DND-41 (cell line): ENCODE results near the gene RHCG.

Source experiments
- ATAC-seq: fragments of 200-7000 bp; cut with Tn5 transposase; 3 replicates; pipeline ENCODE4 v1.9.1; 2021; ENCODE audit warnings: low read depth; ENCODE audit not compliant: insufficient read depth
- DNase-seq: peaks from one replicate; pipeline ENCODE4 v3.0.0-alpha.2; 2020
- H2AFZ ChIP-seq: 2 replicates; pipeline ENCODE4 v1.6.0; 2012; ENCODE audit warnings: low read depth, low read length
- H3K27ac ChIP-seq: 2 replicates; pipeline ENCODE4 v1.5.1; 2012; ENCODE audit warnings: low read length, inconsistent platforms
- H3K27me3 ChIP-seq: fragments of 200-600 bp; sonication (generic); 2 replicates; pipeline ENCODE4 v1.6.0; 2012; ENCODE audit warnings: low read length, mild to moderate bottlenecking, inconsistent platforms; ENCODE audit not compliant: insufficient read depth, poor library complexity
- H3K36me3 ChIP-seq: 2 replicates; pipeline ENCODE4 v1.5.1; 2012; ENCODE audit warnings: low read length, inconsistent platforms; ENCODE audit not compliant: insufficient read depth
- H3K4me1 ChIP-seq: 2 replicates; pipeline ENCODE4 v1.5.1; 2012; ENCODE audit warnings: mild to moderate bottlenecking, low read length; ENCODE audit not compliant: insufficient read depth
- H3K4me2 ChIP-seq: 2 replicates; pipeline ENCODE4 v1.6.0; 2012; ENCODE audit warnings: mild to moderate bottlenecking, moderate library complexity, low read length, inconsistent platforms; ENCODE audit not compliant: insufficient read depth
- H3K4me3 ChIP-seq, 2 experiments: fragments of 200-600 bp in 1 of 2; shearing (Covaris generic) in 1 of 2; 2 replicates each; pipeline ENCODE4 v1.5.1; 2012 to 2016; ENCODE audit warnings: inconsistent platforms in 2 of 2, low read length in 2 of 2, mild to moderate bottlenecking in 2 of 2, low read depth in 1 of 2, moderate library complexity in 1 of 2
- H3K79me2 ChIP-seq: 2 replicates; pipeline ENCODE4 v1.6.0; 2012; ENCODE audit warnings: low read length, inconsistent platforms; ENCODE audit not compliant: insufficient read depth
- H3K9ac ChIP-seq: 2 replicates; pipeline ENCODE4 v1.6.0; 2012; ENCODE audit warnings: low read depth, mild to moderate bottlenecking, inconsistent platforms, low read length, moderate library complexity
- H3K9me3 ChIP-seq: 2 replicates; pipeline ENCODE4 v1.5.1; 2012; ENCODE audit warnings: low read length, moderate library complexity, mild to moderate bottlenecking, inconsistent platforms; ENCODE audit not compliant: insufficient read depth, severe bottlenecking
- H4K20me1 ChIP-seq: 2 replicates; pipeline ENCODE4 v1.6.0; 2012; ENCODE audit warnings: low read length; ENCODE audit not compliant: insufficient read depth
- EZH2 ChIP-seq: IDR thresholded peaks from 3 replicates; pipeline ENCODE4 v1.6.1; 2012; ENCODE audit warnings: borderline replicate concordance, low read depth, mild to moderate bottlenecking, moderate library complexity, low read length, inconsistent platforms; ENCODE audit not compliant: severe bottlenecking
- TF ChIP-seq, protein P1 (sequence below): IDR thresholded peaks from 2 replicates; pipeline ENCODE4 v1.5.1; 2012; ENCODE audit warnings: borderline replicate concordance, low read length, moderate library complexity, mild to moderate bottlenecking; ENCODE audit not compliant: poor library complexity, severe bottlenecking; ENCODE audit errors: extremely low read depth

RHCG gene

GRCh38 chr15:89490081-89490813, 6.1 kb downstream of the RHCG start:
- no peaks in the 10 kb centered on the region for H3K79me2 ChIP-seq
- H3K27ac ChIP-seq = no peak overlapping the region
- peaks cover 6% of the 10 kb centered on the region for H3K27me3 ChIP-seq
- no peaks in the 10 kb centered on the region for H3K4me1 ChIP-seq
- no peak for ATAC-seq
- no peak overlapping the region for H3K4me2 ChIP-seq
- no peaks in the 10 kb centered on the region for H3K36me3 ChIP-seq
- no peaks in the 10 kb centered on the region for H4K20me1 ChIP-seq
- TF ChIP-seq EZH2 = no peak
- TF ChIP-seq, protein P1, sequence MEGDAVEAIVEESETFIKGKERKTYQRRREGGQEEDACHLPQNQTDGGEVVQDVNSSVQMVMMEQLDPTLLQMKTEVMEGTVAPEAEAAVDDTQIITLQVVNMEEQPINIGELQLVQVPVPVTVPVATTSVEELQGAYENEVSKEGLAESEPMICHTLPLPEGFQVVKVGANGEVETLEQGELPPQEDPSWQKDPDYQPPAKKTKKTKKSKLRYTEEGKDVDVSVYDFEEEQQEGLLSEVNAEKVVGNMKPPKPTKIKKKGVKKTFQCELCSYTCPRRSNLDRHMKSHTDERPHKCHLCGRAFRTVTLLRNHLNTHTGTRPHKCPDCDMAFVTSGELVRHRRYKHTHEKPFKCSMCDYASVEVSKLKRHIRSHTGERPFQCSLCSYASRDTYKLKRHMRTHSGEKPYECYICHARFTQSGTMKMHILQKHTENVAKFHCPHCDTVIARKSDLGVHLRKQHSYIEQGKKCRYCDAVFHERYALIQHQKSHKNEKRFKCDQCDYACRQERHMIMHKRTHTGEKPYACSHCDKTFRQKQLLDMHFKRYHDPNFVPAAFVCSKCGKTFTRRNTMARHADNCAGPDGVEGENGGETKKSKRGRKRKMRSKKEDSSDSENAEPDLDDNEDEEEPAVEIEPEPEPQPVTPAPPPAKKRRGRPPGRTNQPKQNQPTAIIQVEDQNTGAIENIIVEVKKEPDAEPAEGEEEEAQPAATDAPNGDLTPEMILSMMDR = no peak
- DNase-seq = no peak
- no peak overlapping the region for H3K9ac ChIP-seq
- H2AFZ ChIP-seq = no peak overlapping the region
- no peak overlapping the region for H3K4me3 ChIP-seq
- H3K9me3 ChIP-seq = no peaks in the 10 kb centered on the region

DNA sequence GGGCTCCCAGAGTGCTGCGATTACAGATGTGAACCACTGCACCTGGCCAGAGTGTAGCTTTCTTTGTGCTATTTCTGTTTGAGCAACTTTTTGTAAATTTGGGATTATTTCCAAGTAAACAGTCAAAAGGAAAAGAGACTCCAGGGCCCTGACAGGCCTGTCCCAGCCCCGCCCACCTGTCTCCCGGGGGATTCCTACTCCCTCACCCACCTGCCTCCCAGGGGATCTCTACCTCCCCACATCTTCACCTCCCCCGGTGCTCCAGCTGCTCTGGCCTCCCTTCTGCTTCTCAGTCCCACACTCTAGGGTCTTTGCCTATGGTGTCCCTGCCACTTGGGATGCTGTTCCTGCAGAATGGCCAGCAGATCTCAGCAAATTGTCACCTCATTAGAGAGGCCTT, 7.0 kb downstream of the RHCG start:
- Histone ChIP-seq H3K79me2 (no peaks in the 10 kb centered on the region), H3K9ac (no peak overlapping the region)

DNA sequence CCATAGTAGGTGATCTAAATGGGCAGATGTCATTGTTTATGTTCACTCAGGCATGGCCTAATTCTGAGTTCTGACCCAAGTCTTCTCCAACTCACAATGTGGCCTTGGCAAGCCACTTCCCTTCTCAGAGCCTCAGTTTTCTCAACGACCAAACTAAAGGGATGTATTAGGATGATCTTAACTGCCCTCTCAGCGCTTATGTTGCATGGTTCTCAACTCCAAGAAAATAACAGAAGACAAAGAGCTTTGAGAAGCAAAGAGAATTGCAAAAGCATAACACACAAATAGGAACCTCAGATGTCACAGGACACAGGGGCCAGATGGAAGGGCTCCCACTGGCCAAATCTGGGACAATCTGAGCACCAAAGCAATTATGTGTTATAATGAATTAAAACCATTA, 8.6 kb downstream of the RHCG start:
- no peaks in the 10 kb centered on the region for H4K20me1 ChIP-seq
- no peak for TF ChIP-seq EZH2
- TF ChIP-seq, protein P1 = no peak
- H3K9ac ChIP-seq = no peak overlapping the region

More for the DNA sequence above, 7.0 kb downstream of the RHCG start:
- ATAC-seq (no peak), DNase-seq (no peak)
- Histone ChIP-seq H3K27me3 (peaks cover 6% of the 10 kb centered on the region), H3K36me3 (no peaks in the 10 kb centered on the region), H3K4me1 (no peaks in the 10 kb centered on the region), H3K27ac (no peak overlapping the region), H2AFZ (no peak overlapping the region), H3K4me3 (no peak overlapping the region), H3K4me2 (no peak overlapping the region), H4K20me1 (no peaks in the 10 kb centered on the region), H3K9me3 (no peaks in the 10 kb centered on the region)
- TF ChIP-seq, protein P1 = no peak
- TF ChIP-seq EZH2 = no peak

More for the DNA sequence above, 8.6 kb downstream of the RHCG start:
- Histone ChIP-seq H3K79me2 (no peaks in the 10 kb centered on the region), H3K4me2 (no peak overlapping the region), H3K36me3 (no peaks in the 10 kb centered on the region), H2AFZ (no peak overlapping the region), H3K4me1 (no peaks in the 10 kb centered on the region), H3K27ac (no peak overlapping the region), H3K4me3 (no peak overlapping the region), H3K9me3 (no peaks in the 10 kb centered on the region), H3K27me3 (no peaks in the 10 kb centered on the region)
- ATAC-seq = no peak
- DNase-seq = no peak
